Transverse colon (tissue), 4 donors: Measurements from ENCODE around the gene SLC45A2.

Experiments
- CTCF ChIP-seq, 5 experiments: fragments of 200-600 bp in 3 of 5; fragments of 450-650 bp in 2 of 5; sonication (generic) in 3 of 5; IDR thresholded peaks; 1 replicate in 2 of 5; 2 replicates in 3 of 5; pipeline ENCODE4 v1.5.1; 2016 to 2017; ENCODE audit warnings: antibody characterized with exemption in 5 of 5, inconsistent platforms in 3 of 5, mild to moderate bottlenecking in 2 of 5, moderate library complexity in 1 of 5
- EP300 ChIP-seq: sonication (generic); formaldehyde crosslinking; IDR thresholded peaks from one replicate; pipeline ENCODE4 v1.6.1; 2017; ENCODE audit warnings: antibody characterized with exemption, low read depth
- POLR2A ChIP-seq: fragments of 450-650 bp; IDR thresholded peaks from one replicate; pipeline ENCODE4 v1.6.1; 2016; ENCODE audit warnings: antibody characterized with exemption, mild to moderate bottlenecking, moderate library complexity
- POLR2AphosphoS5 ChIP-seq, 3 donors: sonication (generic); formaldehyde crosslinking; IDR thresholded peaks; one replicate each; pipeline ENCODE4 v1.6.1; 2016; ENCODE audit warnings: antibody characterized with exemption in 3 of 3

- TF ChIP-seq CTCF (IDR thresholded peaks at IDR 0.05) = no peak
- TF ChIP-seq POLR2A = no peak
- TF ChIP-seq POLR2AphosphoS5 (IDR thresholded peaks at IDR 0.05) = no peak
- no peak for TF ChIP-seq EP300
Observed at GRCh38 chr5:34003941-34004340, 19.4 kb upstream of the SLC45A2 start.
